Esophagus squamous epithelium (tissue), 4 donors: Measurements from ENCODE around the gene MEP1B.

Source experiments
- POLR2A ChIP-seq, 4 donors: fragments of 450-650 bp; IDR thresholded peaks; one replicate each; pipeline ENCODE4 v1.6.1; 2017; ENCODE audit warnings: antibody characterized with exemption in 4 of 4, mild to moderate bottlenecking in 4 of 4, moderate library complexity in 3 of 4
- TF ChIP-seq, protein P1 (sequence below), 6 experiments: fragments of 450-650 bp in 4 of 6; fragments of 200-600 bp in 2 of 6; sonication (generic) in 2 of 6; IDR thresholded peaks; one replicate each; pipeline ENCODE4 v1.5.1; 2016 to 2019; ENCODE audit warnings: antibody characterized with exemption in 6 of 6, mild to moderate bottlenecking in 4 of 6, moderate library complexity in 4 of 6

DNA sequence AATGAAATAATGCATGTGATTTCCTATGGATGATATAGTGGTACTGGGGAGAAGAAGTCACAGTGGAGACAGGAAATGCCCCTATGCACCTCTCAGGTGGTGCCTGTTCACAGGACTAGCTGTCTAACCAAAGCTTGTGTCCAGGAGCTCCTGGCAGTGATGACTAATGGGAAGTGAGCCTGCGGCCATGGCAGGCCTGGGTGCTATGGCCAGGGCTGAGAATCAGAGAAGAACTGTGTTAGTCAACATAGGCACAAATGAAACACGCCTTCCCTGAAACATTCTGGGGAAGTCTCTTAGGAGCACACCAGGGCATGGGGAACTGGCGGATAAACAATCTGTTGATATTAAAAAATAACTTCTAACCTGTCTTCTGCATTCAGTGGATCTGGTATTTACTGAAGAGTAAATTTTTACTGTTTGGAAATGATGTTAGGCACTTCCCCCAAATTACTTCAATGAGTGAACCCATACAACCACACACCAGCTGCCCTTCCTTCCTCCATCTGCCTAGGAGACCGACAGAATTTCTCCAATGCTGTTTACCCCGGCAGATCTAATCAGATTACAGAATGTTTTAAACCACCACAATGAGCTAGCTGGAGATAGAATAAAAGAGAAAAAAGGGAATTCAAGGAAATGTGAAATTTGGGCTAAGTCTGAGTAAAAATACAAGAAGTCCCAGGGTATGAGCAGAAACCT, 67.4 kb downstream of the MEP1B start:
- TF ChIP-seq, protein P1, sequence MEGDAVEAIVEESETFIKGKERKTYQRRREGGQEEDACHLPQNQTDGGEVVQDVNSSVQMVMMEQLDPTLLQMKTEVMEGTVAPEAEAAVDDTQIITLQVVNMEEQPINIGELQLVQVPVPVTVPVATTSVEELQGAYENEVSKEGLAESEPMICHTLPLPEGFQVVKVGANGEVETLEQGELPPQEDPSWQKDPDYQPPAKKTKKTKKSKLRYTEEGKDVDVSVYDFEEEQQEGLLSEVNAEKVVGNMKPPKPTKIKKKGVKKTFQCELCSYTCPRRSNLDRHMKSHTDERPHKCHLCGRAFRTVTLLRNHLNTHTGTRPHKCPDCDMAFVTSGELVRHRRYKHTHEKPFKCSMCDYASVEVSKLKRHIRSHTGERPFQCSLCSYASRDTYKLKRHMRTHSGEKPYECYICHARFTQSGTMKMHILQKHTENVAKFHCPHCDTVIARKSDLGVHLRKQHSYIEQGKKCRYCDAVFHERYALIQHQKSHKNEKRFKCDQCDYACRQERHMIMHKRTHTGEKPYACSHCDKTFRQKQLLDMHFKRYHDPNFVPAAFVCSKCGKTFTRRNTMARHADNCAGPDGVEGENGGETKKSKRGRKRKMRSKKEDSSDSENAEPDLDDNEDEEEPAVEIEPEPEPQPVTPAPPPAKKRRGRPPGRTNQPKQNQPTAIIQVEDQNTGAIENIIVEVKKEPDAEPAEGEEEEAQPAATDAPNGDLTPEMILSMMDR (IDR thresholded peaks at IDR 0.05), result no peak
- TF ChIP-seq POLR2A (IDR thresholded peaks at IDR 0.05), result no peak
